Measurements from ENCODE around the gene CHSY3.

- no peak for TF ChIP-seq CTCF (IDR thresholded peaks at IDR 0.05)
- TF ChIP-seq POLR2A (IDR thresholded peaks at IDR 0.05) = no peak
Observed at GRCh38 chr5:129921204-129921603, 16.9 kb downstream of the CHSY3 start.
